ENCODE results near the gene ITGA8.
"Not testable (repeated sequence)": the region's sequence is repeated elsewhere in the genome, so short reads cannot be mapped to it uniquely, and the experiment has no call there.

Gene ITGA8

DNA sequence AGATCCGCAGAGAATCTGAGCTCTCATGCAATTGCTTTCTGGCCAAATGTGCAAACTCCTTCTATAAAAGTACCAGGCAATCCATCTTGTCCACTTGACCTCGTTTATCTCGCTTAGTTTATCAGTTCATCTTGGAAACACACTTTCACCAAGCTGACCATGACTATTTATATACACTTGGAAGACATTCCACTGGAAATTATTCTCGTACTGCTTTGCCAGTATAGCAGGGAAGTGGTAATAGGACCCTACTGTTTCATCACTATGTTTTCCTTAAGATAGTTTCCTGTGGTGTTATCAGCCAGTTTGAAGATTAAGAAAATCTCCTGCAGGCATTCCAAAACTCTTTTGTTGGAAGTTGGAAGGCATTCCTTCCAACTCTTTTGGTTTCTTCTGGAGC, 233.3 kb downstream of the ITGA8 start:
- DNase-seq, result no peak

DNA sequence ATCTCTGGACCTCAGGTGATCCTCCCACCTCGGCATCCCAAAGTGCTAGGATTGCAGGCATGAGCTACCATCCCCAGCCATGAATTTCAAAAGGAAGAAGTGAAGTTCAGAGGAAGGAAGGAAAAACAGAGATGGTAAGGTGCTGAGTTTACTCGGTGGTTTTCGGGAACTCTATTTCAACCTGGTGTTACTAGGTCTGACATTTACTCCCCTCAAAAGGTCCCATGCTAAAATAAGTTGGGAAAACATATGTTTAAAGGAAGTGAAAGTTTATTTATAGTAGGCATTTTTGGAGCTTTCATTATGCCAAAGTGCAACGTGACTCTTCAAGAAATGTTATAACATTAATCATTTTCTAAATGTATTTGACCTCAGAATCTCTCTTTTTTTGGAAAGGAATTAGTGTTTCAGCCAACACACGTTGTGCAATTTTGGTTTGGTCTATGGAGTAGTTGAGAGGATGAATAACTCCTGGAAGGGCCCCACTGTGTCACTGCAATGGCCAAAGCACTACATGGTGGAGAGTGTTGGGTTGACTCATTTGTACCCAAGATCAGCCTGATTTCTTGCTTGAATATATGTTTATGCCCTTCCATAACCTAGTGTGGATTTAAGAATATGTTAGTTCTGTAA, 233.9 kb downstream of the ITGA8 start:
- peak; percentile 95 for DNase-seq

DNA sequence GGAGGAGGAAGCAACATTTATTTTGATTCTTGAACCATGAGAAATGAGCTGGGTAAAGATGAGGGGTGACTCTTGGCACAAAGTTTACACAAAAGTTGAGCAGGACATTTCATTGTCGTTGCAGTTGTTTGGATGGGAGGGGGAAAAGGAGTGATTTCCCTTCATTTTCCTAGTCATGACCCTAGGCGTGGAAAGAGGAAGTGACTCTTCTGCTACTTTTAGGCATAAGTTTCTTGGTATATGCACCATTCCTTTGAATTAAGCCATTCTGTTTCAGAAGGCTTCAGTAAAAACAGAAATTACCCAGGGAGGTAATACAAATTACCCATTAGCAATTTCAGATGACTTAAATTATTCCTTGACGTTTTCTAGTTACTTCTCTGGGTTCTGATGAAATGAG, 234.7 kb downstream of the ITGA8 start:
- DNase-seq, result peak; percentile 86

DNA sequence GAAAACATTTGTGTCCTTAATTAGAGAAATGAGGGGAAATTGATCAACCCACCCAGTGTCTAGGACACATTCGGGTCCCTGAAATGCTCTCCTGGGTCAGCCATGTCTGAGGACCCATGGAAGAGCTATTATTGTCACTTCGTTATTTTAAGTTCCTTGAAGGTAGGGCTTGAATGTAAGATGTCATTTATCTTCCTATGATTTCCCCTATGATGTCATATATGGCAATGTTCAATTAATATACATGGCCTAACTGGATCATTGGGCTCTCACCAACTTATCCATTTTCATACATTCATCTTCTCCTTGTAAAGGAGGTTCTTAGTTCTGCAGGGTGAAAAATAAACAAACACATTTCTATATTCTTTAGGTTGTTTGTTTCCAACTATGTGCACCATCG, 235.6 kb downstream of the ITGA8 start:
- DNase-seq, result no peak

DNA sequence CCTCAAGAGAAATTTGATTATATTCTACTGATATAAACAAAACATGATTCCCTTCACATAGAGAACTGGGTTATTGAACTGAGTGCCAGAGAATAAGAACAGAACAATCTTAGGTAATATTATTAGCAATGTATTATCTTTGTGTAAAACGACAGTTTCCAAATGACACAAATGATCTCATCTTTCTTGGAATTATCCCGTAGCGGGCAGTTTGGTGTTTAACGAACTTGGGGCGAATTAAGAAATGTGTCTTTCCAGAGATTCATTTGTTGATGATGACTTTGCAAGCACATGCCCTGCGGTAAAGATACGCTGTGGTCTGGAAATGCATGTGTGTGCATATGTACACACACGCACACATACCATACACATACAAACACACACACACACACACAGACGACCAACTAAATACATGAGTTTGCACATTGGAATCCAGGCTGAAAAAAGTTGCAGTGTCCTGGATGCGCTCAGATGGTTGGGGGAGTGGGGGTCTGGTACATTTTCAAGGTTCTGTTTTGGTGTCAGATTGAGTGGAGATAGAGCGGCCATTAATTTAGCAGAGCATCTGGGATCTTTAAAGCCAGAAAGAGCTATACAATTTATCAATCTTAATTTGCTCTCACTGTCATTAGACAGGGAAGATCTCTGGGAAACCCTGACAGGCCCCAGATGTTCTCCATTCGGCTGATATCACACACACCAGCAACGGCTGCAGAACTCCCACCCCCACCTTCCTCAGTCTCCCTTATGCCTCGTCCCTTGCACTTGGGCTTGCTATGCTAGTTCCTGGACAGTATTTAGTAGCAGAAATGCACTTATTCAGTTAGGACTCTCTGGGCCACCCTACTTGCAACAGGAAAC, 236.3 kb downstream of the ITGA8 start:
- peak; percentile 67 for DNase-seq

DNA sequence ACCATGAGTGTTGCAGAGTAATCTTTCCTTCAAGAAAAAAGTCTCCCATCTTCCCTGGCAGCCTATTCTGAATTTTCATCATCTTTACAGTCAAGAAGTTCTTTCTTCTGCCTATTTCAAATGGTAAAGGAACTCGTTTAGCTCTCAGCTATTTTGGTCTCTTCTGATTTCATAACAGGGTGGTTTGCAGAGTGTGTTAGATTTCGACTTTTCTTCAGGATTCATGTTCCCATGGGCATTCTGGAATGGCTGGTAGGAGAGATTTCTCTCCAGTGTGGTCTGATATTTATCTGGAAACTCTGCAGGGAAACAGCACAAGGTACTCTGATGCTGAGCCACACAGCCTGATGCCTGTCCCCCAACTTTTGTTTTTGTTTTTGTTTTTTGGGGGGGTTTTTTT, 237.6 kb downstream of the ITGA8 start:
- DNase-seq, result peak; percentile 22

DNA sequence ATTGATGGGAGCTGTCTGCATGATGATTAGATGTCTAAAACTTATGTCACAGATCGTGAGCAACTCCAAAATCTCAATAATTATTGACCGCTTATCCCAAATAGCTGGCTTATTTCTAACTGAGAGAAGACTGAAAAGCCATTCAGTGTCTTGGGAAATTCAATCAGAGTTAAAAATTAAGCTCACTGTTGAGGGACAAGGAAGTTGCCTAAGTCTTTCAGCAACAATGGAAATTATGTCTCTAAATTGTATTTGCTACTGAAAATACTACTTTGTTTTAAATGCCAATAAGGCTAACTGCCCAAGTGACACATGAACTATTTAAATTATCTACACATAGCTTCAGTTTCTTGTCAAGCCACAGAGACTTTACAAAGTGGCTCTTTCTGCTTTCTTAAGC, 240.8 kb downstream of the ITGA8 start:
- no peak for DNase-seq

DNA sequence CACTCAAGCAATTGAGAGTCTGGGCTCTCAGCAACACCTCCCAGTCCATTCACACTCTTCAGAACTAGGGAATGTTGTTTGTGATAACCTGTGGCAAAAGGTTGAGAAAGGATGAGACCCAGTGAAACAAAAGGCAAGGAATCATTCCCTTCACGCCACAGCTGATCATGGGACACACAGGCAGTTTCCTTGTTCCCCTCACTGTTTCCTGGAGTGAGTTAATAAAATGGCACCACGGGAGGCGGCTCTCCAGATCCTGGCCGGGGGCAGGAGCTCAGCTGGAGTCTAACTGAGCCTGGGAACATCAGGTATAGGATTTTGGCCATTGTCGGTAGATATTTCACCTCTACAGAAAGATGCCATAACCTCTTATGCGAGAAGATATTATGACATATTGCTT, 241.3 kb downstream of the ITGA8 start:
- no peak for DNase-seq

DNA sequence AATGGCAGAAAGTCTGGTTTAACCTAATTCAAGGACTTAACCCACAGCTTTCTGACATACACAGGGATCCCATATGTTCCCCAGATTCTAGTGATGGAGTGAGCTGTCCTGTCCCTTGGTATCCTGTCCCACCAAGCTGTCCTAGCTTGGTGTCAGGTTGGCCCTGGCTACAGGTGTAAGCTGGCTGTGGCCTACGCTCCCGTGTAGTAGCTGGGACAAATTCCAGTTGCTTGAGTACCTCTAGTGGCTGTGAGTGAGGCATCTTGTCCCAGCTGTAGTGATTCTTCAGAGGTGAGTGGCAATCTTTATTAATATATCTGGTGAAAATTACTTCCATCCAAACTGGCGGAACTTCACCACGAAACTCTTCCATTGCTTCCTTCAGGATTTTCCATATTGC, 243.4 kb downstream of the ITGA8 start:
- no peak for DNase-seq

DNA sequence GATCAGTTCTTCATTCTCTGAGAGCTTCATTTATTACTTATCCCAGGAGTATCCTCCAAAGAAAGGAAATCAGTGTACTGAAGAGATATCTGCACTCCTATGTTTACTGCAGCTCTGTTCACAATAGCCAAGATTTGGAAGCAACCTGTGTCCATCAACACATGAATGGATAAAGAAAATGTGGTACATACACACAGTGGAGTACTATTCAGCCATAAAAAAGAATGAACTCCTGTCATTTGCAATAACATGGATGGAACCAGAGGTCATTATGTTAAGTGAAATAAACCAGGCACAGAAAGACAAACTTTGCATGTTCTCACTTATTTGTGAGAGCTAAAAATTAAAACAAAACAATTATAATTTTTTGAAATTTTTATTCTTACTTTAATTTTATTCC, 244.3 kb downstream of the ITGA8 start:
- DNase-seq, result not testable (repeated sequence)

DNA sequence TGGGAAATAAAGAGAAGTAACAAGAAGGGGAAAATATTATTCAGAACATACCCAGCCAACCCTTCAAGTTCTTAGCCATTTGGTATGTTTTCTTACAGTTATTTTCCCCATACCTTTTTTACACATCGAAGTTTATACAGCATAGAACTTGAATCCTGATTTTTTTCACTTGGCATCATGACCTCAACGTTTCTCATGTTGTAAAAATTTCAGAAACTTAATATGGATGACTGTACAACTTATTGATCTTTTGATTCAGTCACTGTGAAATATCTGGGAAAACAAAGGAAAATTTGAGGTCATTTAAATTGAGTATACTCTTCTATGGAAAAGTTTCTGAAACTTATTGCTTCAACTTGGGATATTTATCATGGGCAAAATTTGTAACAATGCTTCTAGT, 245.1 kb downstream of the ITGA8 start:
- DNase-seq, result no peak

DNA sequence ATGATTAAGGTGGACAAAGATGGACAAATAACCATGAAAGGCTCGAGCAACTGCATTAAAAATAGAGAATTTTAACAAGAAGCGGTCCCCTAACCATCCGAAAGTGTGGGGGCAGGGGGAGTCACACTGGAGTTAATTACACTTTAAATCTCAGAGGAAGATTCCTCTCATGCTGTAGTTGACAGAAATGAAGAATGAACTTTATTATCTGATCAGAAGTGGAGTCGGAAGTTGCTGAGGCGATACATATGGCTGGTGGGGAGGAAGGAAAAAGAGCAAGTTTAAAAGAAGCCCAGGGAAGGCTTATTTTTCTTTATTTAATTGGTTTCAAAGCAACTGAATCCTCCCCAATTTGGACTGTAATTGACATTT, 246.3 kb downstream of the ITGA8 start:
- no peak for DNase-seq

DNA sequence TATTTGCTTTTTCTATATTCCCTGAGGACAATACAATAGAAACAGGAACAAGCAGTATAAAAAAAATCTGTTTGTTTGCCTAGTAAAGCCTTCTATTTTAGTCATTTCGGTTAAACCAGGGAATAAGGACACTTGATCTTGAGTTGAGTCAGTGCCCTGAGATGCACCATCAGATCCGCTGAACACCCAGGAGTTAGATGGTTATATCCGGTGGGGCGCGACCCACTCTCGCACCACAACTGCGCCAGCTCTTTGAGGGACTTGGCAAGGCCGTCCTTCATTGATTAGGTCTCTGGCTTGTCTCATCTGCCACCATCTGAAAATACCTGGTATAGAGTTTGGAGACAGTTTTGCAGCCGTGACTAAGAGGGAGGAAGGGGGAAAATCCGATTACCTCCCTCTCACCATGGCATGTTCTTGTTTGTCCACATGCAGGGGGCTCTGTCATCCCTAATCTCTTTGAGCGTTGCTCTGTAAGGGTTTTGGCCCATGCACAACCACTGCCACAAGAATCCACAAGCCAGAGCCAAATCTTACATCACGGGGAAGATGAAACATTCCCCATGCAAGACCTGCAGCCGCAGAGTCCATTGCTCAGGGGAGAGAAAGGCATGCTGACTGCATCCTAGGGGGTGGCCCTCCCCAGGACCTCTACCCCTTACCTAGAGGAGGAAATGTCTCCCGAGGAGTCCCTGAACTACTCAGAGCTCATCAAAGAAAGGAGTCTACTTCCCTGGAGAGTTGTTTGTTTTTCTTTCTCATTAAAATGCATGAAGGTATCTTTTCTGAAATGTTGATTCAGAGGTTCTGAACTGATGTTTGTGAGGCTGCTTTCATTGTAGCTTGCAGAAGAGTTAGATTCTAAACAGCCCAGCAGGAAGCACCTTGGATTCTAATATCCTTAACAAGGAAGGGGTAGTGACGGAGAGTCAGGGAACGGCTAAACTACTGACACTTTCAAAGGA, 247.0 kb downstream of the ITGA8 start:
- peak; percentile 86 for DNase-seq

DNA sequence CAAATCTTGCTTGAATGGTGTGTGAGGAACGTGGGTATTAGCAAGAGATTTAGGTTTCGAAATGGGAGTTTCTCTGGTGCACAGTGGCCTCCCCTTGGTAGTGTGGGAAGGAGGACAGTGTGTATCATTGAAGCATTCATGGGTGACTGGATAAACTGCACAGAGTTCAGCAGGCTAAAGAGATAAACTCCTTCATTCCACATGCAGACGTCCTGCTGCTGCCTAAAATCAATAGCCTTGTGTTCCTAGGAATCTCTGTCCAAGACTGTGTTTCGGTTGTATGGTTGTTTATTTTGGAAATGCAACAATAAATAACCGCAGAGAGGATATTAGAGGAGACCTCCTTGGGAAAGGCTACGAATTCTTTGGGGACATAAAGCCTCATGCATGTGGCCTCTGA, 247.7 kb downstream of the ITGA8 start:
- peak; percentile 55 for DNase-seq

DNA sequence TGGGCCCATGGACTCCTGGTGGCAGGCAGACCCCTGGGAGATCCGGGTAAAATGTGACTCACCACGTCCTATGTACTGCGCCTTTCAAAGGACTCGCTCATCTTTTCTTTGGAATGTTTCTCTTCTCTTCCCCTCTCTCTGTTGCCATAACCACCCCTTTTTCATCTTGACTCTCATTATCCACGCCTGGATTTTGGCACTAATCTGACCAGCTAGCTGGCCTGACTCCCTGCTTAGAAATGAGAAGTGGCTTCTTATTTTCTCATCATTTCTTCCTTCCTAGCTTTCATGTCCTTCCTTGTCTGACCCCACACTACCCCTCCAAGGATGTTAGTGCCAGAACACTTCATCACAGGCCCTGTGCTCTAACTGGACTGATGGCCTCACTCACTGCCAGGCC, 250.6 kb downstream of the ITGA8 start:
- no peak for DNase-seq

DNA sequence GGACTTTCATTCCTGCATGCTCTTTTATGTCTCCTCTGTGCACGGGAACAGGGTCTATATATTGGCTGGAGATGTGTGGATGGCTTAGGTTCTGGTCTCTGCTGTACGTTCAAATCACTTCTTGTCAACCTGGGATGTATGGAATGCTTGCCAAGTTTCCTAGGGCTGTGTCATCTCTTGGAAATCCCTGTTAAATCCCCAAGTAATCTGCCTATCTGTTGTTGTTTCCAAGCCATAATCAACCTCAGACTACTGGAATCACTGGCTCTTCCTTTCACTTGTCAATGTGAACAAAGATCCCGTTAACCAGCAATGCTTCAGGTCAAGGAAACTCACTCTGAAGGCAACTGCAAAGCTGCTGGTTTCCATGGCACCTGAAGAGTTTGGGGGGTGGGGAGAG, 255.3 kb downstream of the ITGA8 start:
- DNase-seq, result no peak
